Thoracic aorta (tissue), 2 donors: ENCODE data around the gene THRB. TPM values are rescaled to one million over a fixed set of nuclear protein-coding genes. Genes with fewer than 3 reads are reported as not detected.

Experiments used
- ATAC-seq: fragments of 150-250 bp; one replicate; pipeline ENCODE4 v1.8.0; 2017; ENCODE audit warnings: low read depth; ENCODE audit not compliant: insufficient number of reproducible peaks, low FRiP score
- DNase-seq: peaks from one replicate; pipeline ENCODE4 v3.0.0-alpha.2; 2020; ENCODE audit warnings: low spot score
- H3K27ac ChIP-seq, 2 donors: fragments of 200-600 bp; sonication (generic); 1 replicate in 1 of 2; 2 replicates in 1 of 2; pipeline ENCODE4 v1.5.1; 2016; ENCODE audit warnings: mild to moderate bottlenecking in 2 of 2, moderate library complexity in 2 of 2
- H3K27me3 ChIP-seq: fragments of 200-600 bp; sonication (generic); replicated peaks from 2 replicates; pipeline ENCODE4 v1.6.0; 2016; ENCODE audit warnings: mild to moderate bottlenecking; ENCODE audit not compliant: insufficient read depth
- H3K36me3 ChIP-seq: fragments of 200-600 bp; sonication (generic); one replicate; pipeline ENCODE4 v1.5.1; 2016
- H3K4me1 ChIP-seq, 2 donors: fragments of 200-600 bp; sonication (generic); 1 replicate in 1 of 2; 2 replicates in 1 of 2; pipeline versions ENCODE4 v1.5.1 to v1.6.0; 2016; ENCODE audit warnings: low read depth in 2 of 2, mild to moderate bottlenecking in 1 of 2; ENCODE audit not compliant: control insufficient read depth in 1 of 2
- H3K4me3 ChIP-seq: fragments of 200-600 bp; sonication (generic); 2 replicates; pipeline ENCODE4 v1.5.1; 2016; ENCODE audit warnings: mild to moderate bottlenecking
- H3K9me3 ChIP-seq: fragments of 200-600 bp; sonication (generic); 2 replicates; pipeline ENCODE4 v1.5.1; 2016
- CTCF ChIP-seq: fragments of 200-600 bp; sonication (generic); IDR thresholded peaks from one replicate; pipeline ENCODE4 v1.5.1; 2019; ENCODE audit warnings: antibody characterized with exemption
- total RNA-seq, 2 donors: library from RNA; depleted of rRNA; stranded (reverse); fragments of >200 nt; gene quantifications; one replicate each; pipeline versions ENCODE4 v1.1.0 to v1.2.3, GENCODE V29; 2016

Gene THRB
- total RNA-seq, 2 donors from 2014 or later: 40.3 to 65.6 TPM

DNA sequence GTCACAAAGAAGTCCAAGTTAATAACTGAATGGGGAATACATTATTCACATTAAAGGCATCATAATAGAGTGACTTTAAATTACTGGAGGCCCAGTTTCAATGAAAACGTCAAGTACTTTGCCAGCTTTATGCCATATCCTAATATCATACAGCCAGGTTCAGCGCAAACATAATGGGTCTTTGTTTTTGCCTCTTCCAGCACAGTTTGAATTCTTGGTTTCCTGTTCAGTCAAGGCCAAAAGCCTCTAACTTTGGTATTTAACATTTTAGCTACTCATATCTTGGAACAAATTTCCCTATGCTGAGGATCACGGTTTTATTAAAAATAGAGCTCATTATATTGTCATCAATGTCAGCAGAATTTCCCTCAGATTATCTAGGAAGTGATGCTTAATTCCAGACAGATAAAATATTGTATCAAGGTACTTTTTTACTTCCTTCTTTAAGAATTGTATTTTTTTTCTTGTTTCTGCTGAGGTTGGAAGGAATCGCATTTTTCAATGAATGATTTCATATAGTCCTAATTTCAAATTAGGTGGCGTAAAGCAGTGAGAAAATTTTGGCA, 269.2 kb downstream of the THRB start:
- TF ChIP-seq CTCF: no peak
- ATAC-seq: no peak
- no peaks in the 10 kb centered on the region for H3K9me3 ChIP-seq
- H3K36me3 ChIP-seq: peaks cover 8% of the 10 kb centered on the region
- no peak for DNase-seq
- no peak overlapping the region for H3K4me3 ChIP-seq
- H3K4me1 ChIP-seq: peaks cover 39 to 72% of the 10 kb centered on the region in 2 donors
- peak overlapping the region; percentile 62 to 64 for H3K27ac ChIP-seq
- no peaks in the 10 kb centered on the region for H3K27me3 ChIP-seq

- H3K36me3 ChIP-seq: peaks cover 8% of the 10 kb centered on the region
- no peaks in the 10 kb centered on the region for H3K27me3 ChIP-seq
- ATAC-seq (no peak), DNase-seq (no peak)
- no peak for TF ChIP-seq CTCF
- peak overlapping the region; percentile 8 for H3K4me3 ChIP-seq
- H3K4me1 ChIP-seq: peaks cover 44 to 73% of the 10 kb centered on the region in 2 donors
- H3K27ac ChIP-seq: peak overlapping the region; percentile 62 to 64
- H3K9me3 ChIP-seq: no peaks in the 10 kb centered on the region
These were observed 269.8 kb downstream of the THRB start for GRCh38 chr3:24224666-24225384.

- Histone ChIP-seq H3K4me3 (peak overlapping the region; percentile 8), H3K27me3 (no peaks in the 10 kb centered on the region), H3K4me1 (peaks cover 48 to 84% of the 10 kb centered on the region in 2 donors), H3K27ac (peak overlapping the region; percentile 39 to 75), H3K36me3 (no peaks in the 10 kb centered on the region), H3K9me3 (no peaks in the 10 kb centered on the region)
- no peak for ATAC-seq
- no peak for DNase-seq
- no peak for TF ChIP-seq CTCF
These were observed 272.4 kb downstream of the THRB start for GRCh38 chr3:24222165-24222805.

- Histone ChIP-seq H3K4me3 (peak overlapping the region; percentile 22), H3K9me3 (no peaks in the 10 kb centered on the region), H3K4me1 (peaks cover 48 to 82% of the 10 kb centered on the region in 2 donors), H3K36me3 (no peaks in the 10 kb centered on the region), H3K27me3 (no peaks in the 10 kb centered on the region), H3K27ac (peak overlapping the region; percentile 70 to 75)
- DNase-seq (peak; percentile 20), ATAC-seq (peak; percentile 98)
- TF ChIP-seq CTCF: no peak
These were observed 273.6 kb downstream of the THRB start for GRCh38 chr3:24220859-24221657.
